Large intestine (tissue), 3 donors: ENCODE measurements around the gene MAML3. TPM values are rescaled to one million over a fixed set of nuclear protein-coding genes. Genes with fewer than 3 reads are reported as not detected.

Experiments used
- DNase-seq, 2 donors: peaks; one replicate each; pipeline versions ENCODE4 v3.0.0 to v3.0.0-alpha.2; 2013
- H3K27ac ChIP-seq: one replicate; pipeline ENCODE4 v1.5.1; 2013; ENCODE audit warnings: low read length
- H3K27me3 ChIP-seq: 2 replicates; pipeline ENCODE4 v1.6.1; 2013; ENCODE audit warnings: low read length; ENCODE audit not compliant: control insufficient read depth, insufficient read depth
- H3K36me3 ChIP-seq: 2 replicates; pipeline ENCODE4 v1.6.1; 2013; ENCODE audit warnings: low read length; ENCODE audit not compliant: control insufficient read depth, insufficient read depth
- H3K4me1 ChIP-seq: one replicate; pipeline ENCODE4 v1.6.1; 2013; ENCODE audit warnings: low read length; ENCODE audit not compliant: control insufficient read depth, insufficient read depth
- H3K4me3 ChIP-seq: one replicate; pipeline ENCODE4 v1.5.1; 2013; ENCODE audit warnings: low read length
- H3K9me3 ChIP-seq: one replicate; pipeline ENCODE4 v1.6.1; 2013; ENCODE audit warnings: mild to moderate bottlenecking, low read depth, low read length, moderate library complexity; ENCODE audit not compliant: control insufficient read depth
- WGBS: methylation state at CpG from one replicate; pipeline ENCODE4 v1.1.5; 2013; ENCODE audit warnings: low lambda C conversion rate; ENCODE audit not compliant: insufficient coverage; 5-methylcytosine and 5-hydroxymethylcytosine counted together
- polyA plus RNA-seq: library from polyadenylated mRNA; unstranded; fragments of 120-200 nt; gene quantifications from one replicate; pipeline ENCODE4 v1.2.1, GENCODE V29; 2013

Gene MAML3
- polyA plus RNA-seq, 1 donor: 10.6 TPM

- Histone ChIP-seq H3K9me3 (no peaks in the 10 kb centered on the region), H3K36me3 (peaks cover 21% of the 10 kb centered on the region), H3K4me1 (peaks cover 5% of the 10 kb centered on the region), H3K4me3 (no peak overlapping the region), H3K27me3 (no peaks in the 10 kb centered on the region), H3K27ac (no peak overlapping the region)
- DNase-seq: no peak
- no CpG with 5 or more reads among the region's 2 CpGs for WGBS
Measured at GRCh38 chr4:139725236-139725635, 428.7 kb downstream of the MAML3 start.

GRCh38 chr4:139721789-139722188, 432.2 kb downstream of the MAML3 start:
- no peaks in the 10 kb centered on the region for H3K9me3 ChIP-seq
- DNase-seq: no peak
- no peaks in the 10 kb centered on the region for H3K4me1 ChIP-seq
- H3K27ac ChIP-seq: no peak overlapping the region
- H3K36me3 ChIP-seq: peaks cover 43% of the 10 kb centered on the region
- H3K27me3 ChIP-seq: no peaks in the 10 kb centered on the region
- WGBS: 100% methylated on average over 2 of the region's 4 CpGs
- no peak overlapping the region for H3K4me3 ChIP-seq

GRCh38 chr4:139720806-139721205, 433.2 kb downstream of the MAML3 start:
- Histone ChIP-seq H3K4me3 (no peak overlapping the region), H3K4me1 (no peaks in the 10 kb centered on the region), H3K27me3 (no peaks in the 10 kb centered on the region), H3K36me3 (peaks cover 40% of the 10 kb centered on the region), H3K27ac (no peak overlapping the region), H3K9me3 (no peaks in the 10 kb centered on the region)
- no peak for DNase-seq
- 96% methylated on average over 5 of the region's 6 CpGs for WGBS

GRCh38 chr4:139719381-139720101, 434.4 kb downstream of the MAML3 start:
- H3K36me3 ChIP-seq: peaks cover 37% of the 10 kb centered on the region

GRCh38 chr4:139718833-139719232, 435.2 kb downstream of the MAML3 start:
- no CpG with 5 or more reads among the region's 10 CpGs for WGBS
- DNase-seq: no peak
- H3K36me3 ChIP-seq: peaks cover 43% of the 10 kb centered on the region
- no peak overlapping the region for H3K27ac ChIP-seq
- no peak overlapping the region for H3K4me3 ChIP-seq
- H3K9me3 ChIP-seq: no peaks in the 10 kb centered on the region
- H3K4me1 ChIP-seq: no peaks in the 10 kb centered on the region
- H3K27me3 ChIP-seq: no peaks in the 10 kb centered on the region

More at GRCh38 chr4:139719381-139720101, 434.4 kb downstream of the MAML3 start:
- H3K4me1 ChIP-seq: no peaks in the 10 kb centered on the region
- no peaks in the 10 kb centered on the region for H3K27me3 ChIP-seq
- no peak for DNase-seq
- H3K9me3 ChIP-seq: no peaks in the 10 kb centered on the region
- H3K4me3 ChIP-seq: no peak overlapping the region
- no peak overlapping the region for H3K27ac ChIP-seq
- no CpG with 5 or more reads among the region's 16 CpGs for WGBS

- no peaks in the 10 kb centered on the region for H3K27me3 ChIP-seq
- no peaks in the 10 kb centered on the region for H3K4me1 ChIP-seq
- H3K4me3 ChIP-seq: no peak overlapping the region
- no peaks in the 10 kb centered on the region for H3K9me3 ChIP-seq
- H3K36me3 ChIP-seq: peaks cover 43% of the 10 kb centered on the region
- no peak overlapping the region for H3K27ac ChIP-seq
- no peak for DNase-seq
- WGBS: no CpG with 5 or more reads among the region's 6 CpGs
Measured at GRCh38 chr4:139718358-139718757, 435.6 kb downstream of the MAML3 start.

GRCh38 chr4:139715746-139716391, 438.1 kb downstream of the MAML3 start:
- H3K36me3 ChIP-seq: peaks cover 43% of the 10 kb centered on the region
- no peak for DNase-seq
- H3K9me3 ChIP-seq: no peaks in the 10 kb centered on the region
- no peak overlapping the region for H3K4me3 ChIP-seq
- WGBS: 83% methylated on average over 2 of the region's 9 CpGs
- H3K27me3 ChIP-seq: no peaks in the 10 kb centered on the region
- H3K27ac ChIP-seq: no peak overlapping the region
- H3K4me1 ChIP-seq: no peaks in the 10 kb centered on the region

GRCh38 chr4:139712882-139713281, 441.1 kb downstream of the MAML3 start:
- Histone ChIP-seq H3K27ac (no peak overlapping the region), H3K4me1 (no peaks in the 10 kb centered on the region), H3K36me3 (peaks cover 24% of the 10 kb centered on the region), H3K27me3 (no peaks in the 10 kb centered on the region), H3K4me3 (no peak overlapping the region), H3K9me3 (no peaks in the 10 kb centered on the region)
- WGBS: 71% methylated on average over 1 of the region's 2 CpGs
- DNase-seq: no peak

GRCh38 chr4:139711461-139711860, 442.5 kb downstream of the MAML3 start:
- Histone ChIP-seq H3K27me3 (no peaks in the 10 kb centered on the region), H3K4me1 (no peaks in the 10 kb centered on the region), H3K4me3 (no peak overlapping the region), H3K27ac (no peak overlapping the region), H3K9me3 (no peaks in the 10 kb centered on the region), H3K36me3 (peaks cover 17% of the 10 kb centered on the region)
- WGBS: no CpG with 5 or more reads among the region's 4 CpGs
- DNase-seq: peak in 1 of 2 donors; percentile 7

- Histone ChIP-seq H3K36me3 (peaks cover 21% of the 10 kb centered on the region), H3K27ac (no peak overlapping the region), H3K4me3 (no peak overlapping the region), H3K9me3 (no peaks in the 10 kb centered on the region), H3K27me3 (no peaks in the 10 kb centered on the region), H3K4me1 (no peaks in the 10 kb centered on the region)
- WGBS: no CpG with 5 or more reads among the region's 2 CpGs
- DNase-seq: no peak
Measured at GRCh38 chr4:139710073-139710472, 443.9 kb downstream of the MAML3 start.
